ENCODE measurements around the gene JAM3.

DNA sequence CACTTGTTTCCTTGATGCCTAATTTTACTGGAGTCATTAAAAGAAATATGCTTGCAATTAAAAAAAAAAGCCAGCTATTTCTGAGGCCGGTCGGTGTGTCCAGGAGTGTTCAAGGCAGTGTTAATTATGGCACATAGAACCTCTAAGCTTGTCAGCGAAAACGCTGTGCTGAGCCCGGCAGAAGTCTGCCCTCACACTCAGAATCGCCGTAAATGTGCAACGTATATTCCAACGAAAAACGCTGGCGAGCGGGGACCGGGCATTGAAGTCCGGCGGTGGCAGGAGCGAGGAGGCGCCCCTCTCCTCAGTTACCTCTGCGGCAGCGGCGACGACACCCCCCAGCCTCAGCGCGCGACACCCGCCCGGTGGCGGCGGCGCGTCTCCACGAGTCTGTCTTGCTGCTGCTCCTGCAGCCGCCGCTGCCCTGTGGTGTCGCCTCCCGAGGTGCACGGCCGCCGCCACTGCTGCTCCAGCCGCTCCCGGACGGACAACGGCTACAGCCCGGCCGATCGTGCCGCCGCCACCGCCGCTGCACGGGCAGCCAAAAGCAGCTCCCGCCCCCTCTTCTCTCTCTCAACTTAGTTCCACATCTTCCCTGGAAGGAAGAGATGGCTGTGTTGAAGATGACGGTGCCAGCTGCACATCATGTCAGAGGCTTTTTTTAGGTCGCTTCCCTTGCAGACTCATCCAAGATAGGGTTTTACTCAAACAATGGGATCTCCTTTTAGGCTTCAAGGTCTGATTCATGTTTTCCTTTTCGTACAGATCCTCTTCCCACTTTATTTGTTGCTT is 56.0 kb downstream of the JAM3 start:
- TF ChIP-seq, protein P1, sequence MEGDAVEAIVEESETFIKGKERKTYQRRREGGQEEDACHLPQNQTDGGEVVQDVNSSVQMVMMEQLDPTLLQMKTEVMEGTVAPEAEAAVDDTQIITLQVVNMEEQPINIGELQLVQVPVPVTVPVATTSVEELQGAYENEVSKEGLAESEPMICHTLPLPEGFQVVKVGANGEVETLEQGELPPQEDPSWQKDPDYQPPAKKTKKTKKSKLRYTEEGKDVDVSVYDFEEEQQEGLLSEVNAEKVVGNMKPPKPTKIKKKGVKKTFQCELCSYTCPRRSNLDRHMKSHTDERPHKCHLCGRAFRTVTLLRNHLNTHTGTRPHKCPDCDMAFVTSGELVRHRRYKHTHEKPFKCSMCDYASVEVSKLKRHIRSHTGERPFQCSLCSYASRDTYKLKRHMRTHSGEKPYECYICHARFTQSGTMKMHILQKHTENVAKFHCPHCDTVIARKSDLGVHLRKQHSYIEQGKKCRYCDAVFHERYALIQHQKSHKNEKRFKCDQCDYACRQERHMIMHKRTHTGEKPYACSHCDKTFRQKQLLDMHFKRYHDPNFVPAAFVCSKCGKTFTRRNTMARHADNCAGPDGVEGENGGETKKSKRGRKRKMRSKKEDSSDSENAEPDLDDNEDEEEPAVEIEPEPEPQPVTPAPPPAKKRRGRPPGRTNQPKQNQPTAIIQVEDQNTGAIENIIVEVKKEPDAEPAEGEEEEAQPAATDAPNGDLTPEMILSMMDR (IDR thresholded peaks at IDR 0.05; ENCODE audit: poor library complexity, severe bottlenecking): peak; percentile 39
- TF ChIP-seq, protein P2, sequence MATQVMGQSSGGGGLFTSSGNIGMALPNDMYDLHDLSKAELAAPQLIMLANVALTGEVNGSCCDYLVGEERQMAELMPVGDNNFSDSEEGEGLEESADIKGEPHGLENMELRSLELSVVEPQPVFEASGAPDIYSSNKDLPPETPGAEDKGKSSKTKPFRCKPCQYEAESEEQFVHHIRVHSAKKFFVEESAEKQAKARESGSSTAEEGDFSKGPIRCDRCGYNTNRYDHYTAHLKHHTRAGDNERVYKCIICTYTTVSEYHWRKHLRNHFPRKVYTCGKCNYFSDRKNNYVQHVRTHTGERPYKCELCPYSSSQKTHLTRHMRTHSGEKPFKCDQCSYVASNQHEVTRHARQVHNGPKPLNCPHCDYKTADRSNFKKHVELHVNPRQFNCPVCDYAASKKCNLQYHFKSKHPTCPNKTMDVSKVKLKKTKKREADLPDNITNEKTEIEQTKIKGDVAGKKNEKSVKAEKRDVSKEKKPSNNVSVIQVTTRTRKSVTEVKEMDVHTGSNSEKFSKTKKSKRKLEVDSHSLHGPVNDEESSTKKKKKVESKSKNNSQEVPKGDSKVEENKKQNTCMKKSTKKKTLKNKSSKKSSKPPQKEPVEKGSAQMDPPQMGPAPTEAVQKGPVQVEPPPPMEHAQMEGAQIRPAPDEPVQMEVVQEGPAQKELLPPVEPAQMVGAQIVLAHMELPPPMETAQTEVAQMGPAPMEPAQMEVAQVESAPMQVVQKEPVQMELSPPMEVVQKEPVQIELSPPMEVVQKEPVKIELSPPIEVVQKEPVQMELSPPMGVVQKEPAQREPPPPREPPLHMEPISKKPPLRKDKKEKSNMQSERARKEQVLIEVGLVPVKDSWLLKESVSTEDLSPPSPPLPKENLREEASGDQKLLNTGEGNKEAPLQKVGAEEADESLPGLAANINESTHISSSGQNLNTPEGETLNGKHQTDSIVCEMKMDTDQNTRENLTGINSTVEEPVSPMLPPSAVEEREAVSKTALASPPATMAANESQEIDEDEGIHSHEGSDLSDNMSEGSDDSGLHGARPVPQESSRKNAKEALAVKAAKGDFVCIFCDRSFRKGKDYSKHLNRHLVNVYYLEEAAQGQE (IDR thresholded peaks at IDR 0.05; ENCODE audit: borderline replicate concordance): no peak
- TF ChIP-seq MXI1 (conservative IDR thresholded peaks at IDR 0.05; ENCODE audit: poor library complexity, severe bottlenecking) (no peak), EZH2 (IDR thresholded peaks at IDR 0.05; ENCODE audit: borderline replicate concordance, insufficient read depth, low read length, poor library complexity, severe bottlenecking) (no peak), POLR2AphosphoS5 (IDR thresholded peaks at IDR 0.05) (no peak), SMC3 (conservative IDR thresholded peaks at IDR 0.05; ENCODE audit: poor library complexity) (peak; percentile 36), EP300 (conservative IDR thresholded peaks at IDR 0.05; ENCODE audit: poor library complexity, severe bottlenecking) (no peak), RAD21 (conservative IDR thresholded peaks at IDR 0.05) (peak; percentile 40)
